SKM-1 (cell line): ENCODE measurements around the gene DEFB118.
"Not testable (repeated sequence)": the region's sequence is repeated elsewhere in the genome, so short reads cannot be mapped to it uniquely, and the experiment has no call there.

Source experiments
- DNase-seq: peaks from one replicate; lab custom pipeline; 2025; ENCODE audit not compliant: unreplicated experiment; lab: John Stamatoyannopoulos, UW

The DEFB118 gene, protein sequence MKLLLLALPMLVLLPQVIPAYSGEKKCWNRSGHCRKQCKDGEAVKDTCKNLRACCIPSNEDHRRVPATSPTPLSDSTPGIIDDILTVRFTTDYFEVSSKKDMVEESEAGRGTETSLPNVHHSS

DNA sequence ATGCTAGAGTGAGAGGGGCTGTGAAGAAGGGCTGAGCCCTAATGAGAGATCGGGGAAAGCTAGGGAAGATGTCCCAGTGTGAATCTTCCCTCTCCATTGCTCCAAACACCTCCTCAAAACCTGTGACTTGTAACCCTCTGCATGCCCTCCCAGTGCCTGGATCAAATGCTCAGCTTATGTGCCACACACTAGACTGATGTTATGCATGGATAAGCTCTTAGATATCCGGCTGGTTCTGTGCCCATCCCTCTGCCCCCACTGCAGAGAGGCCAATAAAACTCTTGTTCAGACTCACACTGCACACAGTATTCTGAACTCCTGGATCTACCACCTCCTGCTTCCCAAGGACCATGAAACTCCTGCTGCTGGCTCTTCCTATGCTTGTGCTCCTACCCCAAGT lies at the start of gene DEFB118:
Gene DEFB118 (plus strand): TSS at position 301 of the 400 bp plus-strand sequence. CDS start 50 bp downstream, at position 351.
- no peak for DNase-seq

DNA sequence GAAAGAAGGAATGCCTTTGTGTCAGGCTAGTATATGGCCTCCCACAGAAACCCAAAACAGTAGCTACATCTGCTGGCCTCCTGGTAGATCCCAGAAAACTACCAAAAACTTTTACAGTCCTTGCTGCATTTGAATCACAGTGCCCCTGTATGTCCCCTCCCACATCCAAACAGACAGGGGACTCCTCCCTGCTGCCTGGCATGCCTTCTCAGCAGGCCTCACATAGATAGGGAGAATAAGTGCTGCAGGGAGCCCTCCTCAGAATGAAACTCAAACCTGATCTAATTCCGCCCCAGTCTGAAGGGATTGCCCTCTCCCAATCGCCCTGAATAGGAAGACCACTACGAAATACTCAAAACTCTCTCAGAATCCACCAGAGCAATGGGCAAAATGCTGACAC lies 45.9 kb upstream of the DEFB118 start:
- no peak for DNase-seq

DNA sequence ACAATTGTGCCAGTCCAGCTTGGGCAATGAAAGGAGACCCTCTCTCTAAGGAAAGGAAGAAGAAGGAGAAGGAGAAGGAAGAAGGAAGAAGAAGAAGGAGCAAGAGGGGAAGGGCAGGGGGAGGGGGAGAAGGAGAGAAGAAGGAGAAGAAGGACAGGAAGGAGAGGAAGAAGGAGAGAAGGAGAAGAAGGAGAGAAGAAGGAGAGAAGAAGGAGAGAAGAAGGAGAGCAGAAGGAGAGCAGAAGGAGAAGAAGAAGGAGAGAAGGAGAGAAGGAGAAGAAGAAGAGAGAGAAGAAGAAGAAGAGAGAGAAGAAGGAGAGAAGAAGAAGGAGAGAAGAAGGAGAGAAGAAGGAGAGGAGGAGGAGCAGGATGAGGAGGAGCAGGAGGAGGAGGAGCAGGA lies 37.5 kb upstream of the DEFB118 start:
- DNase-seq, result no peak

DNA sequence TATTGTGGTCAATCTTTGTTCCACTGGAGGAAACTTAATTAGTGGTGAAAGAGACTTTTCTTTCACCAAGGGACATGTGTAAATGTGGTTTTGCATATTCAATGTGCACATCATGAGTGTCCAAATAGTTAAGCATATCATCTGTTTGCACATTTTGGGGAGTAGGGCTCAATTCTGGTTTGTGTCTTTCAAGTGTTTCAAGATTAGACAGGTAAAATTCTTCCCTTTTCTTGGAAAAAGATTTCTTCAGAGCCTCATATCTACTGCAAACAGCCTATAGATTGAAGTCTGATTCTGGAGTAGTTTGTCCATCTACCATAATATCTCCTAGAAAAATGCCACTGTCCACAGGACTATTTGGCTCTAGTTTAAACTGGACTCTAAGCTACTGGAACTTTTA lies 26.9 kb upstream of the DEFB118 start:
- no peak for DNase-seq

DNA sequence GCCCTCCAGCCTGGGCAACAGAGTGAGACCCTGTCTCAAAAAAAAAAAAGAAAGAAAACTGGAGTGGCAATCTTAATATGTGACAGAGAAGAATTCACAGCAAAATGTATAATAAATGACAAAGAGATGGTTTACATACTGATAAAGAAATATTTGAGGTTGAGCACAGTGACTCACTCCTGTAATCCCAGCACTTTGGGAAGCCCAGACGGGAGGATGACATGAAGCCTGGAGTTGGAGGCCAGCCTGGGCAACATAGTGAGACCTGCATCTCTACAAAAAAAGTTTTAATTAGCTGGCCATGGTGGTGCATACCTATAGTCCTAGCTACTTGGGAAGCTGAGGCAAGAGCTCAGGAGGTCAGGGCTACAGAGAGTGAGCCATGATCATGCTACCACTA lies 12.4 kb upstream of the DEFB118 start:
- DNase-seq, result no peak

DNA sequence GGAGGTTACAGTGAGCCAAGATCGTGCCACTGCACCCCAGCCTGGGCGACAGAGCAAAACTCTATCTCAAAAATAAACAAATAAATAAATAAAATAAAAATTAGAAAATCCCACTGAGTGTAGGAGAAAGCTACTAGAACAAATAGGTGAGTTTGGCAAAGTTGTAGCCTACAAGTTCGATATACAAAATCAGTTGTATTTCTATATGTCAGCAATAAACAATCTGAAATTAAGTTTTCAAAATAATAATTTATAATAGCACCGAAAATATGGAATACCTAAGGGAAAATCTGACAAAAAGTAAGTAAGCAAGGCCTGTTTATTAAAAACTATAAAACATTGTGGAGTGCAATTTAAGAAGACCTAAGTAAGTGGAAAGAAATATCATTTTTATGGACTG lies 5.1 kb upstream of the DEFB118 start:
- DNase-seq, result no peak

DNA sequence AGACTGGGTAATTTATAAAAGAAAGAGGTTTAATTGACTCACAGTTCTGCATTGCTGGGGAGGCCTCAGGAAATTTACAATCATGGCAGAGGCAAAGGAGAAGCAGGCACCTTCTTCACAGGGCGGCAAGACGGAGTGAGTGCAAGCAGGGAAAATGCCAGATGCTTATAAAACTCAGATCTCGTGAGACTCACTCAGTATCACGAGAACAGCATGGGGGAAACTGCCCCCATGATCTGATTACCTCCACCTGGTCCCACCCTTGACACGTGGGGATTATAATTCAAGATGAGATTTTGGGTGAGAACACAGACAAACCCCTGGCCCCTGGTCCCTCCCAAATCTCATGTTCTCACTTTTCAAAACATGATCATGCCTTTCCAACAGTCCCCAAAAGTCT lies 4.1 kb upstream of the DEFB118 start:
- not testable (repeated sequence) for DNase-seq

DNA sequence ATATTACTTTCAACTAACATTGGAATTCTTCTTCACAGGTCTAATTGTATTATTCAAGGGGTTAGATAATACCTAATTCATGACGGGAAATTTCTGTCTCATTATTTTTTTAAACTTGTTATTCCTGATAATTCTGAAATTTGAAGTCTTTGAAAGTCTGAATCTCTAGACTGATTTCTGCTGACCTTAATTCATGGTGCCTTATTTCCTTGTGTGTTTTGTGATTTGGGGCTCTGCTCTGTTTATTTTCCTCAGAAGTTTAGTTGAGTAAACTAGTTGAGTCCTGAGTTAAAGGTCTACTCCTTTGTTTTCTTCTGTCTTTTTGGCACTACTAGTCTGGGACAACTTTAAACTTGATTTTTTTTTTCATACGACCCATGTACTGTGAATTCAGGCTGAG lies 5.9 kb downstream of the DEFB118 start:
- DNase-seq, result no peak

DNA sequence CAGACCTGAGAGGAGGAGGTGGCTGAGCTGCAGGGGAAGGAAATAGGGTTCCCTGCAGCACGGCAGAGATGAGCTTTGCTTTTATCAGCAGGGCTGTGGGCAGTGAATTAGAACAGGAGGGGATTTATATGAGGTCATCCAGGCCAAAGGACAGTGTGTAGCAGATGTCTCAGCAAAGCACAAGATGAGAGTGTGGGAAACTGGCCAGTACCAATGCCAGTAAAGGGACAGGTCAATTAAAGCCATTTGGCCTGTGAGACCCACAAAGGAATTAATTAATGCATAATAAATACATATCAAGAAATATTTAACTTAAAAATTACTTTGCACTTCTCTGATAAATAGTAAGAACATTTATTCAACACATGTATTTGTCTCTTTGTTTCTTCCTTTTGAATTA lies 22.1 kb downstream of the DEFB118 start, which contains the start of gene DEFB119:
Gene DEFB119 (minus strand): TSS at position 101 of the 400 bp plus-strand sequence. CDS start 107 bp downstream, outside the sequence.
- no peak for DNase-seq

DNA sequence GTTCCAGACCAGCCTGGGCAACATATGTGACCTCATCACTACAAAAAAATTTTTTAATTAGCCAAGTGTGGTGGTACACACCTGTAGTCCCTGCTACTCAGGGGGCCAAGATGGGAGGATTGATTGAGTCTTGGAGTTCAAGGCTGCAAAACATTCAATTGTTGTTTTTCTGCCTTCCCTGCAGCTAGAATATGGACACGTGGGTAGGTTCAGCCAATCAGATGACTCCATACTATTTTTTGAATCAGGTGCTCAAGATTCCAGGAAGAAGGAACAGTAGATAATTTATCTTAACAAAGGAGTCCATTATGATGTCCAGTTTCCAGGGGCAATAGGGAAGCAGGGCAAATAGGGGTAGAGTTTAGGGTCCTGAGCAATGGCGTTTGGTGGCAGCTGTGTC lies 24.4 kb downstream of the DEFB118 start:
- DNase-seq, result no peak

DNA sequence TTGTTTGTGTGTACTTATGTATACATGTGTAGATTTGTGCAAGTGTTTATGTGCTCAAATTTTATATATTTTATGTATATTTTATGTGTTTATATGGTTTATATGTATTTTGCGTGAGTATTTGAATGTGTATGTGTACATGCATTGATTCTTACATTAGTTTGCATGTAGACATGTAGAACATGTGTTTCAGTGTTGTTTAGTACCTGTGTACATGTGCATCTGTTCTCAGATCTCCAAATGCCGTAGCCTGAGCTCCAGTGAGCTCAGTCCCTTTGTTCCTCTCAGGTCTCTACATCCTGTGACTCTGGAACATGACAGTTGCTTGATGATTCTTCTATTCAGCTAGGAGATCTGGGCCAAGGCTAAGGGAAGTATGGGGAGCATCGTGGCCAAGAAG lies 26.5 kb downstream of the DEFB118 start:
- no peak for DNase-seq

DNA sequence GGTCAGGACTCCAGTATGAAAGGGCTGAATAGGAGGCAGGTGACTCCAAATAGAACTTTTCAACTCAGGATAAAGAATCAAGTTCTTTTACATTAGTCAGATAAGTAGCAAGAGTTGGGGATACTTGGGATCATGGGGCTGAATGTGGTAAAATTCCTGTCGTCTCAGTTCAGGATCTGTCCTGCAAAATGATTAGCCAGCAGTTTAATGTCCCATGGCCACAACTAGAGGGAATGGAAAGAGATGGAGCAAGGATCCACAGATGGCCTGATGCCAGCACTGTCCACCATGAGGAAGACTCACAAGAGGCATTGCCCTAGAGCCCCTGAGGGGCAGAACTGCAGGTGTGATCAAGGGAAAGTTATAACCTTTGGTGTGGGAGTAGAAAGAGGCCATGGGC lies 35.5 kb downstream of the DEFB118 start:
- no peak for DNase-seq

DNA sequence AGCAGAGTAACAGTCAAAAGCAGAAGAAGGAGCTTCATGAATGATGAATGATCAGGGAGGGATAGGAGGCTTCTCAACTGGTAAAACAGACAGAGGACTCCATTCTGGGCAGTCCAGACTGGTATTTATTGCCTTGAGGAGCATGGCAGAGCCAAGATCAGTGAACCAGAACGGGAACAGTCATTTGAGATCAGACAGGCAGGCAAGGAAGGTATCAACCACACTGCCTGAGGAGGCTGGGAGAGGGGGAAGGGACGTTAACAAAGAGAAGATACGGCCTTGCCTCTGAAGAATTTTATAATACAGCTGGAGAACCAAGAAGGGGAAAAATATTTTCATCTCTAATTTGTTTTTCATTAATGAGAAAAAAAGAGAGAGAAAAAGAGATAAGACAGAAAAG lies 37.7 kb downstream of the DEFB118 start, which contains the start of gene DEFB121:
Gene DEFB121 (minus strand): TSS at position 101 of the 400 bp plus-strand sequence. CDS start 63 bp downstream, at position 38.
- DNase-seq, result no peak

DNA sequence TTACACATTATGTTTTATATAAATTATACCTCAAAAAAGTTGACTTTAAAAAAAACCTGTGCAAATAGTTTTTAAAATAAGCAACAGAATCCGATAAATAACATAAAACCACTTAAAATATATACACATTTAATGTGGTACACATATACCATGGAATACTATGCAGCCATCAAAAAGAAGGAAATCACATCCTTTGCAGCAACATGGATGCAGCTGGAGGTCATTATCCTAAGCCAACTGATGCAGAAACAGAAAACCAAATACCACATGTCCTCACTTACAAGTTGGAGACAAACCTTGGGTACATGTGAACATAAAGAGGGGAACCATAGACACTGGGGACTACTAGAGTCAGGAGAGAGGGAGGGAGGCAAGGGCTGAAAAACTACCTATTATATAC lies 41.6 kb downstream of the DEFB118 start:
- DNase-seq, result no peak

DNA sequence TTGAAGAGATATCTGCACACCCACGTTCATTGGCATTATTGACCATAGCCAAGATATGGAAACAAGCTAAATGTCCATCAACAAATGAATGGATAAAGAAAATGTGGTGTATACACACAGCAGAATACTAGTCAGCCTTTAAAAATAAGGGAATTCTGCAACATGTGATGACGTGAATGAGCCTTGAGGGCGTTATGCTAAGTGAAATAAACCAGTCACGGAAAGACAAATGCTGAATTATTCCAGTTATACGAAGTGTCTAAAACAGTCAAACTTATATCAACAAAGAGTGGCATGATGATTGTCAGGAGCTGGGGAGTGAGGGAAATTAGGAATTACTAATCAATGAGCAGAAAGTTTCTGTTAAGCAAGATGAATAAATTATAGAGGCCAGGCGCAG lies 46.0 kb downstream of the DEFB118 start:
- DNase-seq, result no peak

DNA sequence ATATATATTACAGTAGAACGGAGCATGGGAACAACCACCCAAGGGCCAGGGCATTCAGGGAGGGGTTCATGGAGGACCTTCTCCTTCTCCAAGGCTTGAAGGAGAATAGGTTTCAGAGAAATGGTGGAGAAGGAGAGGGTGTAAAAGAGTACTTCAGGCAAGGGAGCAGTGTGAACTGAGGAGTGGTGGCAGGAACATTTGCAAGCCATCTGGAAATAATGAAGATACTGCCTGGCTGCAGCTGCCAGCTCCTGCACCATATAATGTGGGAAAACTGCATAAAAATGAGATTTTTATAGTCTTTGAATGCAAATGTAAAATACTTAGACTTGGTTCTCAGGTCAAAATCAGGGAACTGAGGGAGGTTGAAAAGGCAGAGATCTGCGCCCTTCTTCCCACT lies 47.3 kb downstream of the DEFB118 start:
- no peak for DNase-seq

DNA sequence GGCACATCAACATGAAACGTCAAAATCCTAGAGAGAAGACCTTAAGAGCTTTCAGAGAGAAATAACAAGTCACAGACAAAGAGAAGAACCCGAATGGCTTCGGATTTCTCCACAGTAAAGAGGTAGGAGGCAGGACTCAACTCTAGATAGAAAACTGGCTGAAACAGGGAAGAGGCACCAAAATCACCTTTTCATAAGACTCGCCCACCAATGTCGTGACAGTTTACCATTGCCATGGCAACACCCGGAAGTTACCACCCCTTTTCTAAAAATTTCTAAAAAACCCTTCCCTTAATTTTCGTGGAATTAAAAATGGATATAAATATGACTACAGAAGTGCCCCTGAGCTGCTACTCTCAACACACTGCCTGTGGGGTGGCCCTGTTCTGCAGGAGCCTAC lies 49.9 kb downstream of the DEFB118 start:
- DNase-seq, result no peak
